GM12892 (cell line): ENCODE results near the gene NAV3.

ENCODE experiments used
- POLR2A ChIP-seq: IDR thresholded peaks from 2 replicates; pipeline ENCODE4 v1.6.1; 2011; ENCODE audit warnings: low read depth, low read length, control low read depth
- POLR2AphosphoS5 ChIP-seq: IDR thresholded peaks from 2 replicates; pipeline ENCODE4 v1.6.1; 2011; ENCODE audit warnings: low read depth, low read length, control low read depth

DNA sequence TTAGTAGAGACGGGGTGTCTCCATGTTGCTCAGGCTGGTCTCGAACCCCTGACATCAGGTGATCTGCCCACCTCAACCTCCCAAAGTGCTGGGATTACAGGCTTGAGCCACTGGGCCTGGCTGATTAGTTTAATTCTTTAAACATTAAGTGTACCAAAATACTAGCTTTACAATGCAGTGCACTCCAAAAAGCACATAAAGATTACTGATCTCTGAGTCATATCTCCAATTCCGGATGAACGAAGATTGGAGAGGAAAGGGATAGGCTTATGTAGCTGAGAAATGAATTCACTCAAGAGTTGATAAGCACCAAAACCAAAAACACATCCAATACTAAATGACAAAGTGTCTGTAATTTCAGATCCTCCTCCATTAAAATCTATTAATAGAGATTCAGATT, 15.1 kb downstream of the NAV3 start:
- TF ChIP-seq POLR2A (no peak), POLR2AphosphoS5 (no peak)
